ENCODE data around the gene OAT.
A peak's percentile ranks its signal among the peaks of the same experiment; 100 is the strongest.
"Not testable (repeated sequence)": the region's sequence is repeated elsewhere in the genome, so short reads cannot be mapped to it uniquely, and the experiment has no call there.

Gene OAT

DNA sequence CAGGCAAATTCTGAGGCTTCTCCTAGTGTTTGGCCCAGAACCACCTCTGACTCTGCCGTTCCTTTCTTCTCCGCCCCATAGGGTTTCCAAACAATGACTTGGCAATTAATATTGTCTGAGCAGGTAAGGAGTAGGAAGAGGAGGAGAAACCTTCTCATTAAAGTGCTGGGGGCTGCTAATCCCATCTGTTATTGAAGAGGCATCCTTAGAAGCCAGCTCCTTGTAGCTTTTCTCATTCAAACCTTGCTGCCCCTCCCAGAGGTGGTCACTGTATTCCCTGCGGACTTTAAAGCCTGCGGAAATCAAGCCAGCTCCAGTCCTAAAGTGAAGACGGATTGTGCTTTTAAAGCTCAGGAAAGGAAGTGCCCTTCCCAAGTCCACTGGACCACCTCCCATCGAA is 32.6 kb upstream of the OAT start:
- H3K27me3 Mint-ChIP-seq (ENCODE audit: low read depth) = peaks cover 85% of the 10 kb centered on the region
- H3K4me3 Mint-ChIP-seq = no peak overlapping the region
- no peak overlapping the region for H3K27ac Mint-ChIP-seq
- no peaks in the 10 kb centered on the region for H3K9me3 Mint-ChIP-seq
- H3K36me3 Mint-ChIP-seq (ENCODE audit: low read depth) = peaks cover 2% of the 10 kb centered on the region
- H3K4me1 Mint-ChIP-seq (ENCODE audit: low read depth) = peaks cover 7% of the 10 kb centered on the region

- no peaks in the 10 kb centered on the region for H3K9me3 Mint-ChIP-seq
- H3K27me3 Mint-ChIP-seq (ENCODE audit: low read depth) = peaks cover 85% of the 10 kb centered on the region
- no peak overlapping the region for H3K27ac Mint-ChIP-seq
- H3K4me3 Mint-ChIP-seq = no peak overlapping the region
- peaks cover 7% of the 10 kb centered on the region for H3K4me1 Mint-ChIP-seq (ENCODE audit: low read depth)
- H3K36me3 Mint-ChIP-seq (ENCODE audit: low read depth) = peaks cover 2% of the 10 kb centered on the region
These were observed 32.0 kb upstream of the OAT start for GRCh38 chr10:124450783-124451057.

DNA sequence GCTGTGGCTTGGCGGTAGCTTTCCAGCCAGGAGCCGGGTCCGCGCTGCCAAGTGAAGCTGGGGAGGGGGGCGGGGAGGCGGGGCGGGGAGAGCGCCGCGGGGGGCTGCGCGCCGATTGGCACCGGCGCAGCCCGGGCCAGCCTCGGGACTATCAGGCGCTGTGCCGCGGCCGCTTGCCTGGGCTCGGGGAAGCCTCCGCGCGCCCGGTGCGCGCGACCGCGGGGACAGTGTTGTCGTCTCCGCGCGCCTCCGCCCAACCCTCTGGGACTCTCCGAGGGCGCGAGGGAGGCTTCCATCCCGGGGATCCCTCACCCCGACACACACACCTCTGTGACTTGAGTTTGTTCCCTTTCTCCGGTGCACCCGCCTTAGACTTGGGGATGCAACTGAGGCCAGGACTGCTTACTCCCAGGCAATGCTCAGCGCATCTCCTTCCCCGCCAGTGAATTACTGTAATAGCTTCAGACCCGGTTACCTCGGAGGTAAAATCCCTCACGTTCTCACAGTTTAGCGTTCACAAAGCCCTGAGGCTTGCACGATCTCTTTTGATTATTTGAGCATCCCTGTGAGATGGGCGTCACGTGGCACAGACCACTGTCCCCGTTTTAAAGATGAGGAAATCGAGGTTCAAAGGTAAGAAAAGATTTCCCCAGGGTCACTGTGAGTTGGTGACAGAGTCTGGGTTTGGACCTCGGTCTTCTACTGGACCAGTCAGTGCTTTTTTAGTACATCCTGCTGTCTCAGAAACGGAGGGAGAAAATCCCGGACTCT is 31.5 kb upstream of the OAT start, which contains the start of gene NKX1-2:
TSS of gene NKX1-2 (minus strand) at position 24 of the 771 bp plus-strand sequence. CDS start 92 bp downstream, outside the sequence.
- H3K4me3 Mint-ChIP-seq = peak within 1 kb of the TSS; percentile 14
- peaks cover 85% of the 10 kb centered on the region for H3K27me3 Mint-ChIP-seq (ENCODE audit: low read depth)
- H3K27ac Mint-ChIP-seq = no peak within 1 kb of the TSS
- peaks cover 2% of the 10 kb centered on the region for H3K36me3 Mint-ChIP-seq (ENCODE audit: low read depth)
- peaks cover 7% of the 10 kb centered on the region for H3K4me1 Mint-ChIP-seq (ENCODE audit: low read depth)
- no peaks in the 10 kb centered on the region for H3K9me3 Mint-ChIP-seq

GRCh38 chr10:124449170-124450011 is 30.7 kb upstream of the OAT start:
- Mint-ChIP-seq H3K4me1 (ENCODE audit: low read depth) (peaks cover 7% of the 10 kb centered on the region), H3K27ac (no peak overlapping the region), H3K27me3 (ENCODE audit: low read depth) (peaks cover 83% of the 10 kb centered on the region), H3K9me3 (no peaks in the 10 kb centered on the region), H3K4me3 (no peak overlapping the region), H3K36me3 (ENCODE audit: low read depth) (peaks cover 2% of the 10 kb centered on the region)

- Mint-ChIP-seq H3K27ac (no peak overlapping the region), H3K4me3 (no peak overlapping the region), H3K4me1 (ENCODE audit: low read depth) (peaks cover 7% of the 10 kb centered on the region), H3K36me3 (ENCODE audit: low read depth) (peaks cover 2% of the 10 kb centered on the region), H3K27me3 (ENCODE audit: low read depth) (peaks cover 76% of the 10 kb centered on the region), H3K9me3 (no peaks in the 10 kb centered on the region)
These were observed 30.0 kb upstream of the OAT start for GRCh38 chr10:124448696-124449169.

DNA sequence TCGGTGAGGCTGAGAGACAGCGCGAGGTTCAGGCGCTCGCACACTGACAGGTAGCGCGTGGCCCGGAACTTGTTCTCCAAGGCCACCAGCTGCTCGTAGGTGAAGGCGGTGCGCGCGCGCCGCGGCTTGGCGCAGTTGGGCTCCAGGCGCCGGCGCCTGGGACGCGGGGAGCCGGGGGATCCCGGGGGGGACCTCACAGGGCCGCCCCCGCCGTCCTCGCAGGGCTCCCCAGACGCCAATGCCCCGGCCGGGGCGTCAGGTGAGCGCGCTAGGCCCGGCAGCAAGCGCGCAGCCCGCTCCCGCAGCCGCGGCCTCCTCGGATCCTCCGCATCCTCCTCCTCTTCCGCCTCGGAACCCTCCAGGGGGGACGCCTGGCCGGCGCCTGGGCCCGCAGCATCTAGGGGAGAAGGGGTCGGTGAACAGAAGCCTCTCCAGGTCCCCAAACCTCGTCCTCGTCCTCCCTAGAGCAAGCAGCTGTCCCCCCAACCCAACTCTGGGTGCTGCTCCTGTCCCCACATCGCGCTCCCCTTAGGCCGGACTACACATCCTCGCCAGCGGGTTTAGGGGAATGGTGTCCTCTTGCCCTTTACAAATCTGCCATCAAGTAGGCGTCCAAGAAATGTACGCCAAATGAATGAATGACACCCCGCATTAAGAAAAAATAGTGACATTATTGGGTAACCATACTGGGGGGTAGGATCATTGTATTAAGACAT is 29.2 kb upstream of the OAT start:
- peak overlapping the region; percentile 10 for H3K4me3 Mint-ChIP-seq
- peaks cover 7% of the 10 kb centered on the region for H3K4me1 Mint-ChIP-seq (ENCODE audit: low read depth)
- peaks cover 76% of the 10 kb centered on the region for H3K27me3 Mint-ChIP-seq (ENCODE audit: low read depth)
- H3K36me3 Mint-ChIP-seq (ENCODE audit: low read depth) = peaks cover 2% of the 10 kb centered on the region
- H3K9me3 Mint-ChIP-seq = no peaks in the 10 kb centered on the region
- H3K27ac Mint-ChIP-seq = peak overlapping the region; percentile 20

GRCh38 chr10:124446830-124447750 is 28.4 kb upstream of the OAT start:
- no peak overlapping the region for H3K4me3 Mint-ChIP-seq

GRCh38 chr10:124441694-124442093 is 23.0 kb upstream of the OAT start:
- not testable (repeated sequence) for H3K36me3 Mint-ChIP-seq (ENCODE audit: low read depth); H3K4me1 Mint-ChIP-seq (ENCODE audit: low read depth); H3K9me3 Mint-ChIP-seq; H3K27ac Mint-ChIP-seq; H3K4me3 Mint-ChIP-seq
- H3K27me3 Mint-ChIP-seq (ENCODE audit: low read depth) = peaks cover 33% of the 10 kb centered on the region

More at GRCh38 chr10:124446830-124447750, 28.4 kb upstream of the OAT start:
- Mint-ChIP-seq H3K4me1 (ENCODE audit: low read depth) (peaks cover 7% of the 10 kb centered on the region), H3K36me3 (ENCODE audit: low read depth) (peaks cover 2% of the 10 kb centered on the region), H3K9me3 (no peaks in the 10 kb centered on the region), H3K27me3 (ENCODE audit: low read depth) (peaks cover 68% of the 10 kb centered on the region), H3K27ac (no peak overlapping the region)

- Mint-ChIP-seq H3K27me3 (ENCODE audit: low read depth) (peaks cover 9% of the 10 kb centered on the region), H3K4me1 (ENCODE audit: low read depth) (no peaks in the 10 kb centered on the region), H3K27ac (no peak overlapping the region), H3K36me3 (ENCODE audit: low read depth) (no peaks in the 10 kb centered on the region), H3K9me3 (no peaks in the 10 kb centered on the region), H3K4me3 (no peak overlapping the region)
These were observed 17.5 kb upstream of the OAT start for GRCh38 chr10:124436191-124436638.

GRCh38 chr10:124435683-124436082 is 17.0 kb upstream of the OAT start:
- H3K27me3 Mint-ChIP-seq (ENCODE audit: low read depth); H3K36me3 Mint-ChIP-seq (ENCODE audit: low read depth); H3K27ac Mint-ChIP-seq; H3K4me3 Mint-ChIP-seq; H3K4me1 Mint-ChIP-seq (ENCODE audit: low read depth); H3K9me3 Mint-ChIP-seq: not testable (repeated sequence)

GRCh38 chr10:124433461-124433860 is 14.7 kb upstream of the OAT start:
- Mint-ChIP-seq H3K27ac (no peak overlapping the region), H3K4me1 (ENCODE audit: low read depth) (no peaks in the 10 kb centered on the region), H3K9me3 (no peaks in the 10 kb centered on the region), H3K36me3 (ENCODE audit: low read depth) (no peaks in the 10 kb centered on the region), H3K27me3 (ENCODE audit: low read depth) (peaks cover 11% of the 10 kb centered on the region), H3K4me3 (no peak overlapping the region)

- no peaks in the 10 kb centered on the region for H3K36me3 Mint-ChIP-seq (ENCODE audit: low read depth)
- H3K27ac Mint-ChIP-seq = no peak overlapping the region
- peaks cover 14% of the 10 kb centered on the region for H3K27me3 Mint-ChIP-seq (ENCODE audit: low read depth)
- H3K9me3 Mint-ChIP-seq = no peaks in the 10 kb centered on the region
- no peaks in the 10 kb centered on the region for H3K4me1 Mint-ChIP-seq (ENCODE audit: low read depth)
- H3K4me3 Mint-ChIP-seq = no peak overlapping the region
These were observed 11.4 kb upstream of the OAT start for GRCh38 chr10:124430077-124430476.

- Mint-ChIP-seq H3K4me1 (ENCODE audit: low read depth) (no peaks in the 10 kb centered on the region), H3K27ac (no peak overlapping the region), H3K27me3 (ENCODE audit: low read depth) (peaks cover 14% of the 10 kb centered on the region), H3K36me3 (ENCODE audit: low read depth) (no peaks in the 10 kb centered on the region), H3K9me3 (no peaks in the 10 kb centered on the region), H3K4me3 (no peak overlapping the region)
These were observed 10.9 kb upstream of the OAT start for GRCh38 chr10:124429576-124429975.
